Activated T-cell treated with anti-CD3 and anti-CD28 coated beads, Interleukin-2, amount 50 U/mL, for 72 hours (primary cell): ENCODE results near the gene PCBP3. TPM values are rescaled to one million over a fixed set of nuclear protein-coding genes. Genes with fewer than 3 reads are reported as not detected.
"Not testable (repeated sequence)": the region's sequence is repeated elsewhere in the genome, so short reads cannot be mapped to it uniquely, and the experiment has no call there.

ENCODE experiments used
- ATAC-seq, 2 donors: fragments of 150-1000 bp; cut with Tn5 transposase; replicated peaks in 1 of 2; 2 replicates each; pipeline ENCODE4 v1.10.0; 2021; ENCODE audit warnings: moderate library complexity in 2 of 2, mild to moderate bottlenecking in 1 of 2
- DNase-seq, 2 donors: peaks; one replicate each; pipeline ENCODE4 v3.0.0; 2021 to 2022; ENCODE audit warnings: mixed read lengths in 1 of 2
- H3K27ac Mint-ChIP-seq: one replicate; pipeline ENCODE4 v1.8.0; 2022; ENCODE audit warnings: mild to moderate bottlenecking, moderate library complexity, mixed read lengths
- H3K27me3 Mint-ChIP-seq: one replicate; pipeline ENCODE4 v1.8.0; 2022; ENCODE audit warnings: low read depth, mixed read lengths
- H3K36me3 Mint-ChIP-seq, 2 donors: one replicate each; pipeline ENCODE4 v1.8.0; 2022; ENCODE audit warnings: mixed read lengths in 2 of 2, mild to moderate bottlenecking in 1 of 2; ENCODE audit not compliant: insufficient read depth in 2 of 2
- H3K4me1 Mint-ChIP-seq: one replicate; pipeline ENCODE4 v1.8.0; 2022; ENCODE audit warnings: low read depth, mixed read lengths
- H3K4me3 Mint-ChIP-seq, 2 donors: one replicate each; pipeline ENCODE4 v1.8.0; 2022; ENCODE audit warnings: mild to moderate bottlenecking in 2 of 2, mixed read lengths in 2 of 2, moderate library complexity in 2 of 2
- H3K9me3 Mint-ChIP-seq, 2 donors: one replicate each; pipeline ENCODE4 v1.8.0; 2022; ENCODE audit warnings: mixed read lengths in 2 of 2
- total RNA-seq, 2 donors: library from RNA; stranded (reverse); gene quantifications; one replicate each; pipeline ENCODE4 v1.2.3, GENCODE V29; 2022

The PCBP3 gene
- total RNA-seq, 2 donors from 2014 or later: 20.2 to 24.1 TPM

DNA sequence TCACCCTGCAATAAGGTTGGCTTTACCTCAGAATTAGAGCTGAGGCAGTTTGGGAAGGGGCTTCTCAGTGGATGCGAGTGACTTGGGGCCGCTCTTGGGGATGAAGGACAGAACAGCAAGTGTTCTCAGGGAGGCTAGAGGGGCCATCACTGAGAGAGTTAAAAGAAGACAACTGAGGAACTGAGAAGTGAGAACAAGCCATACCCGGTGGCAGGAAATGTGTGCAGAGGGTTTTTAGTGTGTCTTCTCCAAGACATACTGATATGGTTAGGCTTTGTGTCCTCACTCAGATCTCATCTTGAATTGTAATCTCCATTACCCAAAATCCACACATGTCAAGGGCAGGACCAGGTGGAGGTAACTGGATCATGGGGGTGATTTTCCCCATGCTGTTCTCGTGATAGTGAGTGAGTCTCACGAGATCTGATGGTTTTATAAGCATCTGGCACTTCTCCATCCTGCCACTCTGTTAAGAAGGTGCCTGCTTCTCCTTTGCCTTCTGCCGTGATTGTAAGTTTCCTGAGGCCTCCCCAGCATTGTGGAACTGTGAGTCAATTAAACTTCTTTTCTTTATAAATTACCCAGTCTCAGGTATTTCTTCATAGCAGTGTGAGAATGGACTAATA, 75.8 kb downstream of the PCBP3 start:
- peaks cover 1% of the 10 kb centered on the region in 2 donors for H3K9me3 Mint-ChIP-seq
- H3K27ac Mint-ChIP-seq: no peak overlapping the region
- DNase-seq (no peak), ATAC-seq (no peak)
- peaks cover 37% of the 10 kb centered on the region for H3K4me1 Mint-ChIP-seq
- peaks cover 7% of the 10 kb centered on the region for H3K27me3 Mint-ChIP-seq
- H3K36me3 Mint-ChIP-seq: peaks cover 0 to 4% of the 10 kb centered on the region in 2 donors
- no peak overlapping the region for H3K4me3 Mint-ChIP-seq

DNA sequence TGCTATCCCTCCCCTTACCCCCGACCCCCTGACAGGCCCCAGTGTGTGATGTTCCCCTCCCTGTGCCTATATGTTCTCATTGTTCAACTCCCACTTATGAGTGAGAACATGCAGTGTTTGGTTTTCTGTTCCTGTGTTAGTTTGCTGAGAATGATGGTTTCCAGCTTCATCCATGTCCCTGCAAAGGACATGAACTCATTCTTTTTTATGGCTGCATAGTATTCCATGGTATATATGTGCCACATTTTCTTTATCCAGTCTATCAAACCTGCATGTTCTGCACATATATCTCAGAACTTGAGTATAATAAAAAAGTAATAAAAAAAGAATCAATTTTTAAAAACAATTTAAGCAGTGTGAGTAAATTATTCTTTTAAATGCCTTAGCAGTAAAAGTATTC, 76.7 kb downstream of the PCBP3 start:
- peaks cover 40% of the 10 kb centered on the region for H3K4me1 Mint-ChIP-seq
- H3K4me3 Mint-ChIP-seq, H3K27ac Mint-ChIP-seq, ATAC-seq, DNase-seq, H3K36me3 Mint-ChIP-seq, H3K27me3 Mint-ChIP-seq, H3K9me3 Mint-ChIP-seq: not testable (repeated sequence)

DNA sequence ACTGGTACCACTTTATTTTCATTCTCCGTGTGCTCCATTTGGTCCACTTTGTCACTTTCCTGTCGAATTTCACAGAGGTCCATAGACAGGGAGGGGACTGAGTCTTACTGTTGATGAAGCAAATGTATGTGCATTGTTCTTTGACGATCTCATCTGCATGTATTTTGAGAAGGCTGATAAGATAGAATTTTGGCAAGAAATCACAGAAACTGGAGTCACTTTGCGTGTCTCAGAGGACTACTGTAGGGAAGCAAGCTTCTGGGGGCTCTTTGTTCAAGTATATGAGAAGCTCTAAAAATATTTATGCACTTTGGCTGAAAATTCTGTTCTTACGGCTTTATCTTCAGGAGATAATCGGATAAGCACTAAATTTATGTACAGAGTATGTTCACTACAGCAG, 78.1 kb downstream of the PCBP3 start:
- Mint-ChIP-seq H3K4me1 (peaks cover 40% of the 10 kb centered on the region), H3K27ac (no peak overlapping the region), H3K9me3 (no peaks in the 10 kb centered on the region), H3K36me3 (no peaks in the 10 kb centered on the region), H3K4me3 (no peak overlapping the region), H3K27me3 (peaks cover 7% of the 10 kb centered on the region)
- ATAC-seq (no peak), DNase-seq (no peak)

DNA sequence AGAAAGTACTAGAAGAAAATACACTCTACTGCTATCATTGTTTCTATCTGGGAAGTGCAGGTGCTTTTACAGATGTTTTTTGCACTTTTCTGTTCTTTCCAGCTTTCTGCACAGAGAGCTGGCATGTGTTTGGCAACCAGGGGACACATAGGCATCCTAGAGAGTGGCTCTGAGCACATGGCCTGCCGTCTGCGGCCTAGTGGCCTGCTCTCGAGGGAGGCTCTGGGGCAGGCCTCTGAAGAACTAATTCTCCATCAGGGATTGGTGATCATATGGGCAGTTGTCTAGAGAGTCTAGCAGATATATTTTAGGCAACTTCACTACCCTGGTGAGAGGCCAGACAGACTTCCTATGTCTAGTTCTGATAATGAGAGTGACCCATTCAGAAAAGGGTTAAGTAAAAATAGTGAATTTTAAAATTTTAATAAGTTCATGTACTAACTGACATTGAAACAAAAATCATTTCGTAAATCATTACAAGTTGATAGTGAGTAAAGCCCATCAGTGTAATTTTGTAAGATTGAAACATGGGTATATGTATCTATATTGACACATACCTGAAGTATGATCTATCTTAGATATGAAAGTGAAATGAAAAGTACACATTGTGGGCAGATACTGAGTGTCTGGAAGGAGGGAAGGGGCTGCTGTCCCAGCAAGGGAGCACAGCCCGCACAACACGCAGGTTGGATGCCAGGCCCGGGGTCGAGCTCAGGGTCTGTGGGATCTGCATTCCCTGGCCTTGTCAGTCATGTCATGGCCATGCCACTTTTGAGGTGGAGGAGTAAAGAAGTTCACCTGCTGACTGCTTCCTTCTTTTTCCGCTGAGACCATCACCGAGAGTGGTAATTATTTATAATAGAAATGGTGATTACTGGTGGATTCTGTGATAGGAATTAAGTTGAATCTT, 79.8 kb downstream of the PCBP3 start:
- Mint-ChIP-seq H3K27ac (no peak overlapping the region), H3K9me3 (no peaks in the 10 kb centered on the region), H3K4me1 (peaks cover 32% of the 10 kb centered on the region), H3K36me3 (no peaks in the 10 kb centered on the region), H3K27me3 (peaks cover 7% of the 10 kb centered on the region), H3K4me3 (peak overlapping the region in 1 of 2 donors; percentile 1)
- peak; percentile 93 to 95 for ATAC-seq
- DNase-seq: no peak

DNA sequence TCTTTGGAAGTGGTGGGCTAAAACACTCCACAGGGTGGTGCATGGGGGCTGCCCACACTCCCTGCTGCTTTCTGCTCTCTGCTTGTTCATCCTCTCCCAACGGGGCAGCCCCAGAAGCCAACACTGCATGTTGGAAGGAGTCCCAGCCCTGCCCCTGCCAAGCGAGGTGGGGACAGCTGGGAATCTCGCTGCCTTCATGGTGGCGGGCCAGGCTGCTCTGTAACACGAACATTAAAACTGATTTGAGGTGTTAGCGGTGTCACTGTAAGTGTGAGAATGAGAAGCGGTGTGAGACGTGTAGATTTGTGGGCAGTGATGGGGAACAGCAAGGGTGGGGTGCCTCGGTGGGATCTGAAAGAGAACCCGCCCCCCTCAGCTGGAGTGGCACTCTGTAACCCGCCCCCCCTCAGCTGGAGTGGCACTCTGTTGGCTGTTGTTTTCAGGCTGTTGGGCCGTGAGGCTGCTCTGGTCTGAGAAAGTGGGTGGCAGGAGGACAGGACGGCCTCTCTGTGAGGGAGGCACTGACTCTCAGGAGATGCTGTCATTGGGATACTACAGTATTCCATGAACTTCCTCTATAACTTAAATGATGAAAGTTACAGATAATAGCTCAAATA, 80.9 kb downstream of the PCBP3 start:
- H3K27ac Mint-ChIP-seq: no peak overlapping the region
- H3K36me3 Mint-ChIP-seq: no peaks in the 10 kb centered on the region
- H3K27me3 Mint-ChIP-seq: no peaks in the 10 kb centered on the region
- DNase-seq: no peak
- no peak overlapping the region for H3K4me3 Mint-ChIP-seq
- H3K9me3 Mint-ChIP-seq: no peaks in the 10 kb centered on the region
- H3K4me1 Mint-ChIP-seq: peaks cover 21% of the 10 kb centered on the region
- no peak for ATAC-seq

DNA sequence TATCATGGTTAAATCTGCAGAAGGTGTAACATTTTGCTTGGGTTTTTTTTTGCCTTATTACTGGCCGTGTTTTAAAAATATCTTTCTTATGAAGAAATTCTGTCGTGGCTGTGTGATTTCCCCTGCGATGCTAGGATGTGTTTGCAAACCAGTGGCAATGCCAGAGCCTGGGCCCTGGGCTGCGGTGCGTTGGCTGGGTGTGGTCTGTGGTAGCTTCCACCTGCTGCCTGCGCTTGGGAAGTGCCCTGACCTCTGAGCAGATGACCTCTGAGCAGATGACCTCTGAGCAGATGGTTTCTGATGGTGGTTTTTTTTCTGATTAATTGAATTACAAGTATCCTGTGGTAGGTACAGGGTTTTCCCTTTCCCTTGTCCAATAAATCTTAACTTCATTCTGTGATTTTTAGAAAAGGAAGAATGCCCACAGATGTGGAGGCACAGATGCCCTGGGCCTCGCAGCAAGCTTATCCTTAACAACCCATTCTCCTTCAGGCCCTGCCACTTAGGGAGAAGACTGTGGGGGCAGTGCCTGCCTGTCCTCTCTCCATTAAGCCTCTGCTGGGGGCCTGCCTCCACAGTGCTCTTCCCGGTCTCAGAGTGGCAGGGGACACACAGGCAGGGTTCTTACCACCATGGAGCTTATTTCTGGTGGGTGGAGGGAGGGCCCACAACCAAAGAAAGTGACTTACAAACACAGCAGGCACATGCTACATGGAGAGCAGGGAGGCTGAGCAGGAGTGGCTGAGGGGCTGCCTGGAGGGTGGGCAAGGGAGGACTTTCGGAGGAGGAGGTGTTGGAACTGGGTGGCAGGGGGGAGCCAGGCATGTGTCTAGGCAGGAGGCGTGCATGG, 81.7 kb downstream of the PCBP3 start:
- Mint-ChIP-seq H3K27me3 (no peaks in the 10 kb centered on the region), H3K4me1 (peaks cover 18% of the 10 kb centered on the region)

DNA sequence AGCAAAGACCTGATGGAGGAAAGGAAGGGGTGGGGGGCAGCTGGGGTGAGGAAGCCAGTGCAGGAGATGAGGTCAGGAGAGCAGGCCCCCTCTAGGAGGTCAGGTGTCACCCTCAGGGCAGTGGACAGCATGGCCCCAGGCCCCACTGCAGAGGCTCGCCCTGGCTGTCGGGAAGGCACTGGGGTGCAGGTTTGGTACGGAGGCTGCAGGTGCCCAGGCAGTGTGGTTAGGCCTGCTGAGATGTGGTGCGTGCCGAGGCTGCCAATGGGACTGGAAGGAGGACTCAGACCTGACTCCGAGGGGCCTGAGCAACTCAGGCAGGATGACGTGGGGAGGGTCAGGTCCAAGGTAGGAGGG, 82.3 kb downstream of the PCBP3 start:
- no peak for DNase-seq
- Mint-ChIP-seq H3K27me3 (no peaks in the 10 kb centered on the region), H3K27ac (no peak overlapping the region), H3K4me1 (peaks cover 18% of the 10 kb centered on the region), H3K4me3 (no peak overlapping the region), H3K9me3 (no peaks in the 10 kb centered on the region), H3K36me3 (no peaks in the 10 kb centered on the region)
- ATAC-seq: no peak

More for the DNA sequence above, 81.7 kb downstream of the PCBP3 start:
- DNase-seq (no peak), ATAC-seq (no peak)
- Mint-ChIP-seq H3K36me3 (no peaks in the 10 kb centered on the region), H3K4me3 (no peak overlapping the region), H3K9me3 (no peaks in the 10 kb centered on the region), H3K27ac (no peak overlapping the region)

DNA sequence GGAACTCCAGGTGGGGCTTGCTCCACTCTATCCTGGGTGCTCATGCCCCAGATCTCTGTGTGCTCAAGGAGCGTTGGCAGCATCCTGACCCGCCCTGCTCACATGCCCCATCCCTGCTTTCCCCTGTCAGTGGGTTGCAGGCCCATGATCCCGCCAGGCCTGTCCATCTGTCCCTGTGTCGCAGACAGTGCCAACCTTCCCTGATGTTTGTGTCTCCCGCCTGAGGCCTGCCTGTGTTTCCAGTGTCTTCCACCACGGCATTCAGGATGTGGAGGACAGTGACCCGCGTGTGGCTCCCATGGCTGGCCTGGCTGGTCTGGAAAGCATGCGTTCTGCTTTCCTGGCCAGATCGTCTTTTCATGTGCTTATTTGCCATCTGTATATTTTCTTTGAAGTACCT, 82.9 kb downstream of the PCBP3 start:
- Mint-ChIP-seq H3K36me3 (no peaks in the 10 kb centered on the region), H3K27me3 (no peaks in the 10 kb centered on the region), H3K27ac (no peak overlapping the region), H3K4me1 (peaks cover 18% of the 10 kb centered on the region), H3K4me3 (no peak overlapping the region), H3K9me3 (no peaks in the 10 kb centered on the region)
- DNase-seq (no peak), ATAC-seq (no peak)

DNA sequence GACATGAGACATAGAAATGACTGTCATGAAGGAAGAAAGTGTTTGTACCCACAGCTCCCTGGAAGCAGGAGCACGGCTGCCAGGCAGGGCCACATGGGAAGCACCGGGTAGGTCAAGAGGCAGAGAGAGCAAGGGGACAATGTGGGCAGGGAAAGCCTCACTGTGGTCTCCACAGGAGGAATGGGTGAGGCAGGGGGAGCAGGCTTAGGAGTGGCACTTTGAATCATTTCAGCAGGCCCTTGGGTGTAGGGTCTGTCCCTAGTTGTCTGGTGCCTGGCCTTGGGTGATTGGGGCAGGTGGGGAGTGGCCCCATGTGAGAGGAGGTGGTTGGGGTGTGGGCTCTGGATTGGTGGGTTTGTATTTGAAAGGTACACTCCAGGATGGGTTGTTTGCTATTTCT, 83.9 kb downstream of the PCBP3 start:
- ATAC-seq: no peak
- no peak overlapping the region for H3K27ac Mint-ChIP-seq
- H3K4me1 Mint-ChIP-seq: peaks cover 18% of the 10 kb centered on the region
- H3K36me3 Mint-ChIP-seq: no peaks in the 10 kb centered on the region
- H3K9me3 Mint-ChIP-seq: no peaks in the 10 kb centered on the region
- no peak overlapping the region for H3K4me3 Mint-ChIP-seq
- no peak for DNase-seq
- no peaks in the 10 kb centered on the region for H3K27me3 Mint-ChIP-seq

DNA sequence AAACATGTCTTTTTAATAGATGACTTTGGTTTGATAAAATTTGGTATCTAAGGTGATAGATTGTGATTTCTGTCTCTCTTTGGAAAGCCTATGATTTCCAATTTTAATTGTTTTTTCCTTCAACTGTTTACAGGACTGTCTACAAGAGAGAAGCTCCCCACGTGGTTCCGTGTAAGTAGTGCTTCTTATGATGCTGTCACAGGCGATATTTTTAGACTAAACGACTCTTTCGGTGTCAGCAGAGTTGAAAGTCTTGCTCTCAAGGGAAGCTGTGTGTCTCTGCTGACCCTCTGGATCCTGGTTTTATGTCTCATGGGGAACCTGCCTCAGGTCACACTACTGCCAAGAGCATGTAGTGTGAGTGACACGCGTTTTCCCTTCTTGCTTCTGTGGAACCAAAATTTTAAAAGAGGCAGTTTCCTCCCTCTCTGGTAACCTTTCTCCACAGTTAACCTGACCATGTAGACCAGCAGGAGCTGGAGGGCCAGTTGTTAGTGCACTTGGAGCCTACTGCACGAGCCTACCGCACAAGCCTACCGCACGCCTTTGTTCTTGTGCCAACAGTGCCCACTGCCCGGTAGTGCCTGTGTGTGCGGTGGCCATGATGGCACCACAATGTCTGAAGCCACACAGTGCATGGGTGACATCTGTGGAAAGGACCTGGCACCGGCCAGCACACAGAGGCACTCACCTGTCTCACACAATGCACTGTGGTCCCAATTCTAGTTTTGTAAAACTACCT, 91.9 kb downstream of the PCBP3 start:
- Mint-ChIP-seq H3K9me3 (no peaks in the 10 kb centered on the region), H3K27me3 (no peaks in the 10 kb centered on the region), H3K36me3 (peaks cover 0 to 2% of the 10 kb centered on the region in 2 donors), H3K27ac (no peak overlapping the region), H3K4me3 (no peak overlapping the region), H3K4me1 (no peaks in the 10 kb centered on the region)
- DNase-seq: no peak
- ATAC-seq: no peak

DNA sequence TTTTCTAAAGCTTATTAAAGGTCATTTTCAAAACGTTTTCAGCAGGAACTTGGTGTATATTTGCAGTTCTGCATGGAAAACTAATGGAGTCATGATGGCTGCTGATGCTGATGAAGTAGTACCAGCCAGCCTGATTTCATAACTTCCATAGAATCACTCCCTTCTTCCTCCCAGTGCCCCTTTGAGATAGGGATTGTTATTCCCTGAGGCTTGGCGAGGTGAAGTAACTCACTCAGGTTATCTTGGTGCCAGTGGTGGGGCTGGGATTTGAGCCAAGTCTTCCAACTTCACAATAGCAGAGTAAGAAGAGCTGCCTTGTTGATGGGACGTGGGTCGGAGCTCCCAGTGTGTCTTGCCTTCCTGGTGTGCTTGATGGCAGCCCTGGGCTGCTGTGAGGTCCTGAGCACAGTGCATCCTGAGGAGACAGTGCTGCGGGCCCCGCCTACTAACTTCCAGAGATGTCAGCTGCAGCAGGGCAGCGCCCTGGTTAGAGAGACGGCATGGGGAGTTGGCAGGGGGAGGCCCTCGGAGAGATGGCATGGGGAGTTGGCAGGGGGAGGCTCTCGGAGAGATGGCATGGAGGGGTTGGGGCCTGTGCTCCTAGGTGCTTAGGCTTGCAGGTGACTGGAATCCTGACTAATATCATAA, 92.6 kb downstream of the PCBP3 start:
- Mint-ChIP-seq H3K27ac (no peak overlapping the region), H3K27me3 (no peaks in the 10 kb centered on the region), H3K9me3 (no peaks in the 10 kb centered on the region), H3K4me1 (no peaks in the 10 kb centered on the region), H3K36me3 (peaks cover 0 to 2% of the 10 kb centered on the region in 2 donors), H3K4me3 (no peak overlapping the region)
- DNase-seq: no peak
- ATAC-seq: no peak
